Right lobe of liver (tissue), 4 donors: ENCODE measurements around the gene OR51B4.

Source experiments
- CTCF ChIP-seq, 4 donors: fragments of 200-600 bp in 3 of 4; fragments of 450-650 bp in 1 of 4; IDR thresholded peaks; one replicate each; pipeline versions ENCODE4 v1.5.1 to v1.8.0; 2016 to 2022; ENCODE audit warnings: antibody characterized with exemption in 4 of 4, mild to moderate bottlenecking in 2 of 4
- POLR2A ChIP-seq: fragments of 450-650 bp; IDR thresholded peaks from one replicate; pipeline ENCODE4 v1.6.1; 2017; ENCODE audit warnings: antibody characterized with exemption, mild to moderate bottlenecking
- donor health status: DM: no; HTN: no; CAD: no.
- donor health status: DM: no; HTN: no; CAD: no.
- donor health status: DM: no; HTN: yes; CAD: no.

- TF ChIP-seq CTCF (IDR thresholded peaks at IDR 0.05) (no peak), POLR2A (no peak)
Measured at GRCh38 chr11:5251746-5252145, 50.0 kb downstream of the OR51B4 start.
